Activated CD4-positive, CD25-positive, alpha-beta regulatory T cell treated with anti-CD3 and anti-CD28 coated beads, Interleukin-2, amount 50 U/mL, for 24 hours (primary cell): Measurements from ENCODE around the gene MSN.
"Not testable (repeated sequence)": the region's sequence is repeated elsewhere in the genome, so short reads cannot be mapped to it uniquely, and the experiment has no call there.

Experiments used
- ATAC-seq, 2 donors: fragments of 150-1000 bp; cut with Tn5 transposase; one replicate each; pipeline ENCODE4 v1.10.0; 2021; ENCODE audit warnings: mild to moderate bottlenecking in 1 of 2, moderate library complexity in 1 of 2

The MSN gene

DNA sequence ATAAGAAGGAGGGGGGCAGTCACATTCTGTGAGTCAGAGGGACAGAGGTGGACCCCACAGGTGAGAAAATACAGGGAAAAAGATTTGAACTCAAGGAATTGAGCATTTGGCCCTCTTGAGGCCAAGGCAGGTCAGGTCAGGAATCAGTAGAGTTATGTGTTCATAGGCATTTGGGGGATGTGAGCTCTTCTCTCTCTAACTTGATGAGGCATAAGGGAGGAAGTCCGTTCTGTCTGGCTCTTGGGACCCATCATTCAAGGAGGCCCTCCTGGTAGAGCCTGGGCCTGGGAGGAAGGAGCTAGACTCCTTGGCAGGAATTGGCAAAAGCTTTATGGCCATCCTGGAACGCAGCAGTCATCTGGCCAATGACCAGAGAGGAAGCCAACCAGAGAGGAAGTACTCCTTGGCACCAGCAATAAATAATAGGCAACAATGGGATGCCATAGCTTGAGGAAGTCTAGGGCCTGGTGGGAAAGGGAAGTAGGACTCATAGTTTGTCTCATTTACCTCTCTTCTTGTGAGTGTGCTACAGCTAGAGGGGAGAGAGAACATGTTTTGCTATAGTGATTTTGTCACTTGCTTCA lies 53.0 kb downstream of the MSN start:
- no peak for ATAC-seq

DNA sequence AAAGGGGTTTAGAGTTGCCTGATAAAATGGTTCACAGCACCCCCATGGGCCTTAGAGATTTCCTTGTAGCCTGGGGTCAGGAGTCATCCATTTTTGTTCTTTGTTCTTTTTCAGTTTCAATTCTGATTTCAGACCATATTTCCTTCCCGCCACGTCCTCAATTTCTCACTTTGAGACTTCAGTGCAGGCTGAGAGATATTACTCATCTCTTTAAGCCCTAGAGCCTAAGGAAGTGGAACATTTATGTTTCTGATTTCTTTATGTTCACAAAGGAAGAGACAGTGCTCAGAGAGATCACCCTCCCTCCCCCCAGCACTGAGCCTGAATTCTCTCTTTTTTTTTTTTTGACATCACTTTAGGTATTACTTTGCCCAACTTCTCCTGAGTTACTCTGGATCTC lies 56.3 kb downstream of the MSN start:
- peak; percentile 93 for ATAC-seq

DNA sequence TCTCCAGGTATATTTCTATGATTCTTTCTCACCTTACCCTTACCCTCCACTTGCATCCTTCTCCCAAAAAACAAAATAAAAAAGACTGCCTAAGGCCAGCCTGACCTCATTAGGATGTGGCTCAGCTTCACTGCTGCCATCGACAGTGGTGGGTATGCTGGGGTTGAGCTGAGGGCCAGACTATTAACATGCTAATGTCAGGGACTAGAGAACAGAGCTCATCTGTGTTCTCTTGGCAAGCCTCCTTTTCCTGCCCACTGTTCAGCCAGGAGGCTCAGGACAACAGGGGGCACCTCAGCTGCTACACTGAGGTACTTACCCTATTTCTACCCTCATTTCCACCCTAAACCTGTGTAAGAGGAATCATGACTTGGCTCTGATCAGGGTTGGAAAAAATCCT lies 59.3 kb downstream of the MSN start:
- no peak for ATAC-seq

DNA sequence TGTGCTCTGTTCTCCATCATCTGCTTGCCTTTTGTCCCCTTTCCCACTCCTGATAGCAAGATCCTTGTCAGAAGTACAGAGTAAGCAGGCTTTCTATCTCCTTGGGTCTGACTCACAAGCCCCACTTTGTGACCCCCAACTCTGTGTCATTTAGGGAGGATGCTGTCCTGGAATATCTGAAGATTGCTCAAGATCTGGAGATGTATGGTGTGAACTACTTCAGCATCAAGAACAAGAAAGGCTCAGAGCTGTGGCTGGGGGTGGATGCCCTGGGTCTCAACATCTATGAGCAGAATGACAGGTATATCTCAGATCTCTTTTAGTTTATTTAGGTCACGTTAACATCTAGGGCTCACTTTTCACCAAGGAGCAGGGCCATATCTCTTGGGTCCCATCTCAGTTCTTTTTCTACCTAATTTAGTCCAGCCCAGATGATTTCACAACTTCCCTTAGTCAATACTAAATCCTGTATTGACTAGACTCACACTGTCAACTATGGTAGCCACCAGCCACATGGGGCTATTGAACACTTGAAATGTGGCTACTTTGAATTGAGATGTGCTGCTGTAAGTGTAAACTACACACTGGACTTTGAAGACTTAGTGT lies 64.3 kb downstream of the MSN start:
- ATAC-seq, result peak in 1 of 2 donors; percentile 44

DNA sequence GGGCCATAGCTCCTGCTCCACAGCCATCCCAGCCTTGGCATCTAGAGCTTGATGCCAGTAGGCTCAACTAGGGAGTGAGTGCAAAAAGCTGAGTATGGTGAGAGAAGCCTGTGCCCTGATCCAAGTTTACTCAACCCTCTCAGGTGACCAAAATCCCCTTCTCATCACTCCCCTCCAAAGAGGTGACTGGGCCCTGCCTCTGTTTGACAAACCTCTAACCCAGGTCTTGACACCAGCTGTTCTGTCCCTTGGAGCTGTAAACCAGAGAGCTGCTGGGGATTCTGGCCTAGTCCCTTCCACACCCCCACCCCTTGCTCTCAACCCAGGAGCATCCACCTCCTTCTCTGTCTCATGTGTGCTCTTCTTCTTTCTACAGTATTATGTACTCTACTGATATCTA lies 73.5 kb downstream of the MSN start:
- no peak for ATAC-seq

DNA sequence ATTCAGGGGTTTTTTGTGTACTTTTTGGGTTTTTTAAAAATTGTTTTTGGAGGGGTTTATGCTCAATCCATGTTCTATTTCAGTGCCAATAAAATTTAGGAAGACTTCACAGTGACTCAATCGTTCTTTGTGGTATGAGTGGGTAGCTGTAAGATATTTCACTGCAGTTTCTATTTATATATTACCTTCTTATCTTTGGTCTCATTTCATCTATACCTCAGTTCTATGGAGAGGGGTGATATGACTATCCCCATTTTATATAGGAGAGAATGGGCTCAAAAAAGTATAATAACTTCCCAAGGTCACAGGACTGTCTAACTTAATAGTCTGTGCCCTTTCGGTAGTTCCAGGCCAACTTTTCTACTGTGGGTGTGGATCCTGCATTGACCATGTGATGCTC lies 74.4 kb downstream of the MSN start:
- peak; percentile 48 to 70 for ATAC-seq

DNA sequence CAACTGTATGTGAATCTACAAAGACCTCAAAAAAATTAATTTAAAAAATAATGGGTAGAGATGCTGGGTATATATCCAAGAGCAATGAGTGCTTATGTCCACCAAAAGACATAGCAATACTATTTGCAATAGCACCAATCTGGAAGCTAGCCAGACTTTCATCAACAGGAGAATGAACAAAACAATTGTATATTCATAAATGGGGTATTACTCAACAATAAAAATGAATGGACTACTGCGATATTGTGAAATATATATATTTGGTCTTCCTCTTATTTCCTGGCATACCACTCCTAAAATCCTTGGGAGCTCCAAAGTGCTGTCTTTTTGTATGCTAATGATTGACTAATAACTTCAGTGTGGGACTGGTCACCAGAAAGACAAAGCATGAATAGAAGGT lies 77.5 kb downstream of the MSN start:
- no peak for ATAC-seq

DNA sequence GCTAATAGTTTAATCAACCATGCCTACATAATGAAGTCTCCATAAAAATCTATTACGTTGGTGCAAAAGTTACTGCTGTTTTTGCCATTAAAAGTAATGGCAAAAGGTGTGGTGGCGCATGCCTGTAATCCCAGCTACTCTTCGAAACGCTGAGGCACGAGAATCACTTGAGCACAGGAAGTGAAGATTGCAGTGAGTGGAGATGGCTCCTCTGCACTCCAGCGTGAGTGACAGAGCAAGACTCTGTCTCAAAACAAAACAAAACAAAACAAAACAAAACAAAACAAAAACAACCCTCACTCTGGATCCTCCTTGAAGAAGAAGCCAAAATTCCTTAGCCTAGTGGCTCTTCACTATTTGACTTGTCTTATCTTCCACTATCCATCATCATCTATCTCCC lies 78.0 kb downstream of the MSN start:
- no peak for ATAC-seq

DNA sequence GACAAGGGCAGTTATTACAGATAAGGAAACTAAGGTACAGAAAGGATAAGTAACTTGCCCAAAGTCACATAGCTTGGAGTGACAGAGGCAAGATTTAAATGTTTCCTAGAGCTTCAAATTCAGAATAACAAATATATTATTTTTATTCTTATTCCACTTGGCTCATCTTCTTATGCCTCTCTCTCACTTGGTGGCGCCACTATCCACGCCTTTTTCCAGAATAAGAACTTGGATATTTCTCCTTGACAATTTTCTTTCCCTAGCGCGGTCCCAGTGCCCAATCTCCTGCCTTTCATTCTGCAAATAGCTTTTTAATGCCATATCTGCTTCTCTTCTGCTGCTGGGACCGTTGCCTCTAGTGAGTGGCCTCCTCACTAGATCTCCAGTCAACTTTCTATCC lies 78.5 kb downstream of the MSN start:
- ATAC-seq, result no peak

DNA sequence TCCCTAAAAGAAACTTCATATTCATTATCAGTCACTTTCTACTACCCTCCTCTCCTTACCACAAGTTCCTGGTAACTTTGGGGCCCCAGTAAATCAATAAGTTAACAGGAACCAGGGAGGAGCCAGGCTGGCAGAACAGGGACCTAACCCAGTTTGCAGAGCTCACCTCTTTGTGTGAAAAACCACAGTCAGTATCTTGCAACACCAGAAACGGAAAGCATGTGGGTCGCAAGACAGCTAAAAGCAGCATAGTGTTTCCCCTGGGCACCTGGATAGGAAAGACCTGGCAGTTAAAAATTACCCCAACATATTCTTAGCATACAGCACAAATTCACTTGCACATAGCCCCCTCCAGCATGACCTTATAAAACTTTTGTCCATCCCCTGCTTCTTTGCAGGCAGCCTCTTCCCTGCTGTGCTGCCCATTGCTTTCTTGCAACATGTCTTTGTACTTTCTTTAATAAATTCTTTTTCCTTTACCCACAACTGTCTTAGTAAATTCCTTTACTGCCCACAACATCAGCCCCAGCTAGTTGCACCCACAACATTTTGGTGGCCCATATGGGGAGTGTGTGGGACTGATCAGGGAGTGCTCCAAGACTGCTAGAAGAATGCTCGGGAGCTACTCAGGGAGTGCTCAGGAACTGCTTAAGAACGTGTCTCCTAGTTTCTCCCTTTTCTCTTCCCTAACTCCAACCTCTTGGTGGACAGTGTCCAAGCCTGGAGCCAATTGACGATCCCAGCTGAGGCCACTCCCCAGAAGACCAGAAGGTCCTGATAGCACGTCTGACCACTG lies 83.4 kb downstream of the MSN start:
- peak; percentile 17 to 38 for ATAC-seq

DNA sequence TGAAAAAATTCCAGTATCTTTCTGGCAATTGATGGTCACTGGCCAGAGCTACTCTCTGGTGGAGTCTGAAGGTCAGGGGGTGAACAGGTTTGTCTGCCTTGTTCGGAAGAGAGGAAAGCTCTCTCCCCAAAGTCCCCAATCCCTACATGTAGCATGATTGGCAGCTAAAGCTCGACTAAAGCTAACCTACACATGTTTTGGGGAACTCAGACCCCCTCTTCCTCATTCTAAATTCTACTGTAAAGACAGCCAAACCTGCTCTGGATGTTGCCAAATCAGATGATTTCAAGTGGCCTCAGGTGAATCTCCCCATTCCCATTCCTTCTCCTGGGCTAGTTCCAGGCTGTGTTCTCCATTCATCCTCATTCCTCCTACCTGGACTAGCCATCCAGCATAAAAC lies 84.1 kb downstream of the MSN start:
- no peak for ATAC-seq

DNA sequence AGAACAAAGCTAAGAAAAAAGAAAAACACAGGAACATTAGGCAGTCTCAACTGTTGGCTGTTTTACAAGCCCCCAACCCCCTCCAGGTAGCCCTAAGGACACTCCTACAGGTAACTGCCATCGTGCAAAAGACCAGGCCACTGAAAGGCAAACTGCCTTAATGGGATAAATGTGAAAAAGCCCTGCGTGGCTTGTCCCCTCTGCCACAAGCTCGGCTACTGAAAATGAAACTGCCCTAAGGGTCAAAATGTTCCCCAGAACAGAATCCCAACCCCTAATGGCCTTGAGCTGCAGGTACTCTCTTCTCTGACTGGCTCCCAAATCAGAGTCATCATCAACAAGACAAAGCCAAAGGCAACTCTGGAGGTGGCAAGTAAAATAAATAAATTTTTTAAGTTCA lies 84.8 kb downstream of the MSN start:
- no peak for ATAC-seq

DNA sequence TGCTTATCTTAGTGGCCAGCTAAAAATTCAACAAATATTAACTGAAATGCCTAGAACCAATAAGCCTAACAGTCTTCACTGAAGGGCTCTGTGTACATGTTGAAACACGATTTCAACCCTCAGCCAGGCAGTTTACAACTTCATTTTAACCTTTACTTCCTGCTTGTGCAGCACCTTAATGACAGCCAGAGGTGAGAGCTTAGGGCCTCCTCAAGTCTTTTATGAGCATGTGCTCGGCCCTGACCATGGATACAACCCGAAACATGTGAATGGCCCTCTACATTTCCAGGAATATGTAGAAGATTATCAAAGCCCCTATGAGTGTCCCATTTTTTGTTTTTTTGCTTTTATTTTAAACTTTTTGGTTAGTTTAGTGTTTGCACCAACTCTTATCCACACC lies 88.3 kb downstream of the MSN start:
- no peak for ATAC-seq

DNA sequence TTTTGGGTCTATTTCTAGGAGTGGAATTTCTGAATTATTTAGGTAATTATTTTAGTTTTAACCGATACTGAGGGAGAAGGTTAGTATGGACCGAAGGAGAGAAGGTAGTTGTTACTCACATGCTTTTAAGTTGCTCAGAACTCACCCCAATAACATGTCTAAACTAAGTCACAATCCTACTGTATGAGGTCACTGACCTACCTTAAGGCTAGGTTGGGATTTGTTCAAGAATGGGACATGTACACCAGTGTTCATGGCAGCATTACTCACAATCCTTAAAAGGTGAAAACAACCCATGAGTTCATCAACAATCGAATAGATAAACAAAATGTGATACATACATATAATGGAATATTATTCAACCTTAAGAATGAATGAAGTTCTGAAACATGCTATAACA lies 90.5 kb downstream of the MSN start:
- no peak for ATAC-seq

DNA sequence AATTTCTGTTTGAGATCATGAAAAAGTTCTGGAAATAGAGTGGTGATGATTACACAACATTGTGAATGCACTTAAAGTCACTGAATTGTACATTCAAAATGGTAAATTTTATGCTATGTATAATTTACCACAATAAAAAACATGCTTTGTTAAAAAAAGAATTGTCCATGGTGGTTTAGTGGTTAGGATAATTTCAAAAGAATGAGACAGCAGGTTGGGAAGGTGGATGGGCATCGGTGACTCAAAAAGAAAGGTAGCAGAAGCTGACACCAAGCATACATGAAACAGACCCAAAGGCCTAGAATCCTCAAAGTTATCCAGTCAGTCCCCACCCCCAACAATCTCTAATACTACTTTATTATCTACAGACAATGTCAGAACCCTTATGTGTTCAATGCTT lies 91.1 kb downstream of the MSN start:
- ATAC-seq, result no peak

DNA sequence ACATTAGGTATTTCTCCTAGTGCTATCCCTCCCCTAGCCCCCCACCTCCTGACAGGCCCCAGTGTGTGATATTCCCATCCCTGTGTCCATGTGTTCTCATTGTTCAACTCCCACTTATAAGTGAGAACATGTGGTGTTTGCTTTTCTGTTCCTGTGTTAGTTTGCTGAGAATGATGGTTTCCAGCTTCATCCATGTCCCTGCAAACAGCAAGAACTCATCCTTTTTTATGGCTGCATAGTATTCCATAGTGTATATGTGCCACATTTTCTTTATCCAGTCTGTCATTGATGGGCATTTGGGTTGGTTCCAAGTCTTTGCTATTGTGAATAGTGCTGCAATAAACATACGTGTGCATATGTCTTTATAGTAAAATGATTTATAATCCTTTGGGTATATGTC lies 92.1 kb downstream of the MSN start:
- not testable (repeated sequence) for ATAC-seq

DNA sequence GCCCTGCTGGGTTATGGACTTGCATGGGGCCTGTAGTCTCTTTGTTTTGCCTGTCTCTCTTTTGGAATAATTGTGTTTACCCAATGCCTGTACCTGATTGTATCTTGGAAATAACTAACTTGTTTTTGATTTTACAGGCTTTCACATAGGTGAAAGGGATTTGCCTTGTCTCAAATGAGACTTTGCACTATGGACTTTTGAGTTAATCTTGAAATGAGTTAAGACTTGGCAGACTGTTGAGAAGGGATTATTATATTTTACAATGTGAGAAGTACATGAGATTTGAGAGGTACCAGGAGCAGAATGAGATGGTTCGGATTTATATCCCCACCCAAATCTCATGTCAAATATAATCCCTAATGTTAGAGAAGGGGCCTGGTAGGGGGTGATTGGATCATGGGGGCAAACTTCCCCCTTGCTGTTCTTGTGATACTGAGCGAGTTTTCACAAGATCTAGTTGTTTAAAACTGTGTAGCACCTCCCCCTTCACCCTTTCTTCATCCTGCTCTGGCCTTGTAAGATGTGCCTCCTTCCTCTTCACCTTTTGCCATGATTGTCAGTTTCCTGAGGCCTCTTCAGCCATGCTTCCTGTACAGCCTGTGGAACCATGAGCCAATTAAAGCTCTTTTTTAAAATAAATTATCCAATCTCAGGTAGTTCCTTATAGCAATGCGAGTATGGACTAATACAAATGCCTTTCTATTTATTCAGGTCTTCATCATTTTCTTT lies 102.3 kb downstream of the MSN start:
- no peak for ATAC-seq

DNA sequence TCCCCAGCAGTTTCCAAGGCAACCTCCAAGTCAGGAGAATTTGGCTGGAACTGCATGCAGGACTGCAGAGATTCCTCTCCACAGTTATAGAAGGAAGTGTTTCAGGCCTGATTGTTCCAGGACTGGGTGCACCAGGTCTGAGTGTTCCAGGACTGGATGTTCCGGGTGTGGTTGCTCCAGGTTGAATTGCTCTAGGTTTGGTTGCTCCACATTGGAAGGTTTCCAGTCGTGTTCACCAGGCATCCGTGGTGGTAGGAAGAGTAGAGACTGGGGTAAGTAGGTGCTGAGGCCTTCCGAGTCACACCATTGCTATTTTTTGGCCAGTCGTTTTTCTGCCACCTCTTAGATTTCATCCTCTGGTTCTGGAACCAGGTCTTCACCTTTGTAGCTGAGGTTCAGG lies 105.4 kb downstream of the MSN start:
- no peak for ATAC-seq

DNA sequence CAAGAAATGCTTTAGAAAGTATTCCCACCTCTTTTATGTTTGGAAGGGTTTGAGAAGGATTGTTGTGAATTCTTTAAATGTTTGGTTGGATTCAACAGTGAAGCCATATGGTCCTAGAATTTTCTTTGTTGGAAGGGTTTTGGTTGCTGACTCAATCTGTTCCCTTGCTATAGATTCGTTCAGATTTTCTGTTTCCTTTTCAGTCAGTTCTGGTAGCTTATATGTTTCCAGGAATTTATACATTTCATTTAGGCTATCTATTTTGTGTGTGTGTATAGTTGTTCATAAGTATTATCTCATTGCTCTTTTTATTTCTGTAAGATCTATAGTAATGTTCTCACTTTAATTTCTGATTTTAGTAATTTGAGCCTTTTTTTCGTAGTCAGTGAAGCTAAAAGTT lies 114.4 kb downstream of the MSN start:
- ATAC-seq, result no peak

DNA sequence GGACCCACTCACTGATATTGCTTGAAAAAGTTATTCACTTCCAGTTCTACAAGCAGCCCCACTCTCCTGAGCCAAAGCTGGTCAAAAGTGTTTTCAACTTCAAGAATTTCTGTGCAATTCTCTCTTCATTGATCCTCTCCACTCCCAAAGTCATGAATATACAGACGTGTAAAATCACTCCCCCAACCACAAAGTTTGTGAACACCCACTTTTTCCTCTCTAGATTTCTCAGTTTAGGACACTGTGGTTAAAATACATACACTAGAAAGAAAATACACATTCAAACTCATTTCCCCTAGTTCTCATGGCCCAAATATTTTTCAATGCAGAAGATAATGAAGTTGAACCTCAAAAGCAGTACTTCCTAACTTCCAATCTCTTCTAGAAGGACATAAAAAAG lies 116.3 kb downstream of the MSN start:
- ATAC-seq, result no peak
